Neural cell (in vitro differentiated cells): ENCODE measurements around the gene MAPK8IP3. TPM values are rescaled to one million over a fixed set of nuclear protein-coding genes. Genes with fewer than 3 reads are reported as not detected.

Experiments used
- H2AFZ ChIP-seq: fragments of 200-600, 300-800 bp; sonication (generic), shearing (Covaris generic); 2 replicates; pipeline ENCODE4 v1.6.0; 2014; ENCODE audit warnings: low read depth, mild to moderate bottlenecking, antibody characterized with exemption, low read length, moderate library complexity
- H3F3A ChIP-seq: fragments of 200-600 bp; shearing (Covaris generic); 2 replicates; pipeline ENCODE4 v1.6.1; 2016; ENCODE audit warnings: mild to moderate bottlenecking, moderate library complexity, mixed read lengths, antibody characterized with exemption, low read length; ENCODE audit not compliant: insufficient read depth, poor library complexity, severe bottlenecking
- H3K27ac ChIP-seq: fragments of 200-600, 300-800 bp; sonication (generic), shearing (Covaris generic); 2 replicates; pipeline ENCODE4 v1.5.1; 2014; ENCODE audit warnings: mild to moderate bottlenecking, low read length, moderate library complexity
- H3K27me3 ChIP-seq: fragments of 300-800, 200-600 bp; sonication (generic), shearing (Covaris generic); 2 replicates; pipeline ENCODE4 v1.6.0; 2014; ENCODE audit warnings: mild to moderate bottlenecking, low read depth, low read length, moderate library complexity; ENCODE audit not compliant: insufficient read depth
- H3K36me3 ChIP-seq: fragments of 300-800, 200-600 bp; sonication (generic), shearing (Covaris generic); 2 replicates; pipeline ENCODE4 v1.5.1; 2014; ENCODE audit warnings: mild to moderate bottlenecking, antibody characterized with exemption, low read length, moderate library complexity; ENCODE audit not compliant: insufficient read depth
- H3K4me2 ChIP-seq: fragments of 300-800, 200-600 bp; sonication (generic), shearing (Covaris generic); 2 replicates; pipeline ENCODE4 v1.6.0; 2014; ENCODE audit warnings: mild to moderate bottlenecking, low read length
- H3K4me3 ChIP-seq: fragments of 300-800, 200-600 bp; sonication (generic), shearing (Covaris generic); 2 replicates; pipeline ENCODE4 v1.5.1; 2014; ENCODE audit warnings: mild to moderate bottlenecking, low read length, moderate library complexity
- H3K79me2 ChIP-seq: fragments of 200-600 bp; shearing (Covaris generic); replicated peaks from 2 replicates; pipeline ENCODE4 v1.6.0; 2014; ENCODE audit warnings: mild to moderate bottlenecking, low read length, moderate library complexity; ENCODE audit not compliant: insufficient read depth
- H3K9ac ChIP-seq: fragments of 300-800, 200-600 bp; sonication (generic), shearing (Covaris generic); 2 replicates; pipeline ENCODE4 v1.6.1; 2016; ENCODE audit warnings: mild to moderate bottlenecking, low read length, mixed read lengths
- H3K9me2 ChIP-seq: fragments of 200-600 bp; shearing (Covaris generic); 2 replicates; pipeline ENCODE4 v1.6.1; 2016; ENCODE audit warnings: mild to moderate bottlenecking, low read length, mixed read lengths; ENCODE audit not compliant: insufficient read depth
- H3K9me3 ChIP-seq: fragments of 200-600, 300-800 bp; sonication (generic), shearing (Covaris generic); 2 replicates; pipeline ENCODE4 v1.6.1; 2016; ENCODE audit warnings: mild to moderate bottlenecking, mixed run types, low read length, moderate library complexity, mixed read lengths
- H4K20me1 ChIP-seq: fragments of 200-600 bp; shearing (Covaris generic); 2 replicates; pipeline ENCODE4 v1.6.1; 2016; ENCODE audit warnings: mild to moderate bottlenecking, mixed run types; ENCODE audit not compliant: insufficient read depth
- CTCF ChIP-seq: fragments of 450-650 bp; IDR thresholded peaks from 2 replicates; pipeline ENCODE4 v1.5.1; 2014; ENCODE audit warnings: antibody characterized with exemption, mild to moderate bottlenecking, moderate library complexity; ENCODE audit not compliant: poor library complexity, severe bottlenecking
- EP300 ChIP-seq: fragments of 450-650 bp; conservative IDR thresholded peaks from 2 replicates; pipeline ENCODE4 v1.6.1; 2014; ENCODE audit warnings: antibody characterized with exemption, mild to moderate bottlenecking, moderate library complexity; ENCODE audit not compliant: poor library complexity, severe bottlenecking
- EZH2 ChIP-seq: fragments of 200-600, 300-800 bp; shearing (Covaris generic), sonication (generic); IDR thresholded peaks from 2 replicates; pipeline ENCODE4 v1.6.1; 2014; ENCODE audit warnings: antibody characterized with exemption, low read length, borderline replicate concordance, mild to moderate bottlenecking; ENCODE audit not compliant: insufficient read depth, poor library complexity, severe bottlenecking
- MXI1 ChIP-seq: fragments of 450-650 bp; conservative IDR thresholded peaks from 2 replicates; pipeline ENCODE4 v1.6.1; 2014; ENCODE audit warnings: antibody characterized with exemption, mild to moderate bottlenecking; ENCODE audit not compliant: poor library complexity, severe bottlenecking
- POLR2AphosphoS5 ChIP-seq: IDR thresholded peaks from 2 replicates; pipeline ENCODE4 v1.6.1; 2012
- REST ChIP-seq: IDR thresholded peaks from 2 replicates; pipeline ENCODE4 v1.6.1; 2012; ENCODE audit warnings: borderline replicate concordance
- polyA plus RNA-seq: library from polyadenylated mRNA; depleted of rRNA; stranded (reverse); fragments of >200 nt; gene quantifications from 2 replicates; pipeline ENCODE4 v1.2.3, GENCODE V29; 2014

Gene MAPK8IP3
- polyA plus RNA-seq, 1 donor from 2014 or later = 51.0 TPM

GRCh38 chr16:1762196-1762878 lies 56.3 kb downstream of the MAPK8IP3 start:
- TF ChIP-seq CTCF = no peak
- no peak for TF ChIP-seq REST
- no peak for TF ChIP-seq MXI1
- no peak for TF ChIP-seq EZH2
- TF ChIP-seq POLR2AphosphoS5 = no peak
- H3K4me2 ChIP-seq = no peak overlapping the region
- H3K27ac ChIP-seq = no peak overlapping the region
- no peaks in the 10 kb centered on the region for H4K20me1 ChIP-seq
- H3K9me3 ChIP-seq = no peaks in the 10 kb centered on the region
- no peak overlapping the region for H2AFZ ChIP-seq
- no peaks in the 10 kb centered on the region for H3K27me3 ChIP-seq
- H3F3A ChIP-seq = no peaks in the 10 kb centered on the region
- H3K9me2 ChIP-seq = no peaks in the 10 kb centered on the region
- H3K9ac ChIP-seq = no peak overlapping the region
- H3K79me2 ChIP-seq = no peaks in the 10 kb centered on the region
- H3K36me3 ChIP-seq = no peaks in the 10 kb centered on the region
- H3K4me3 ChIP-seq = no peak overlapping the region

GRCh38 chr16:1762879-1763520 lies 57.0 kb downstream of the MAPK8IP3 start:
- TF ChIP-seq EP300 (no peak), EZH2 (no peak), CTCF (no peak)
- no peaks in the 10 kb centered on the region for H3K27me3 ChIP-seq
- no peak overlapping the region for H3K27ac ChIP-seq
- H3K4me2 ChIP-seq = no peak overlapping the region
- no peak overlapping the region for H3K9ac ChIP-seq
- no peaks in the 10 kb centered on the region for H3K79me2 ChIP-seq
- no peak overlapping the region for H3K4me3 ChIP-seq
- H3K9me2 ChIP-seq = no peaks in the 10 kb centered on the region
- no peak overlapping the region for H2AFZ ChIP-seq
- H4K20me1 ChIP-seq = no peaks in the 10 kb centered on the region
- H3K36me3 ChIP-seq = no peaks in the 10 kb centered on the region
- no peaks in the 10 kb centered on the region for H3F3A ChIP-seq
- no peaks in the 10 kb centered on the region for H3K9me3 ChIP-seq
